K562 (cell line): ENCODE results near the gene ADGRG1. TPM values are rescaled to one million over a fixed set of nuclear protein-coding genes. Genes with fewer than 3 reads are reported as not detected.

Source experiments
- ATAC-seq: fragments of 200-7000 bp; cut with Tn5 transposase; 3 replicates; pipeline ENCODE4 v1.9.1; 2020; ENCODE audit warnings: moderate library complexity
- BruUV-seq: library from RNA; stranded (reverse); fragments of 400-500 nt; replicated peaks from 2 replicates; lab custom pipeline; 2021; lab: Mats Ljungman, UMichigan
- CTCF ChIA-PET: fragments of 300-600 bp; formaldehyde crosslinking; extraction: SDS; loops from one replicate; lab custom pipeline; 2021; ENCODE audit warnings: low intra/inter-chr PET ratio; lab: Yijun Ruan, JAX
- POLR2A ChIA-PET: fragments of 300-600, 350-650 bp; sonication (Branson Sonifier 250); formaldehyde crosslinking; extraction: SDS; loops from one replicate; lab custom pipeline; 2021; ENCODE audit warnings: antibody characterized with exemption, inconsistent platforms; lab: Yijun Ruan, JAX
- DNase-seq, 4 experiments: peaks; one replicate each; pipeline versions ENCODE4 v3.0.0 to v3.0.0-alpha.2; 2011 to 2018; ENCODE audit warnings: low spot score in 3 of 4, mixed read lengths in 3 of 4; ENCODE audit errors: extremely low read depth in 1 of 4
- FAIRE-seq: peaks from 2 replicates; lab custom pipeline; 2011; peaks lifted over from hg19 to GRCh38; lab: Jason Lieb, UNC
- H2AFZ ChIP-seq: 2 replicates; pipeline ENCODE4 v1.6.0; 2011; ENCODE audit warnings: low read depth, low read length, control low read depth, inconsistent platforms
- H3K27ac ChIP-seq: fragments of 200-600 bp; 3 replicates; pipeline ENCODE4 v1.8.0; 2011; ENCODE audit warnings: low read depth, mild to moderate bottlenecking, control low read depth, inconsistent platforms, low read length, moderate library complexity, mixed read lengths; ENCODE audit errors: extremely low read depth
- H3K27me3 ChIP-seq, 2 experiments: fragments of 300-600 bp in 1 of 2; 2 replicates in 1 of 2; 3 replicates in 1 of 2; pipeline versions ENCODE4 v1.6.0 to v1.8.0; 2011; ENCODE audit warnings: inconsistent platforms in 2 of 2, low read length in 2 of 2, mild to moderate bottlenecking in 1 of 2, mixed read lengths in 1 of 2, moderate library complexity in 1 of 2; ENCODE audit not compliant: control insufficient read depth in 2 of 2, insufficient read depth in 2 of 2
- H3K36me3 ChIP-seq: fragments of 300-600 bp; 3 replicates; pipeline ENCODE4 v1.8.0; 2011; ENCODE audit warnings: mild to moderate bottlenecking, low read length, inconsistent platforms; ENCODE audit not compliant: control insufficient read depth, insufficient read depth
- H3K4me1 ChIP-seq, 2 experiments: fragments of 200-600 bp in 1 of 2; replicated peaks in 1 of 2; 2 replicates in 1 of 2; 3 replicates in 1 of 2; pipeline versions ENCODE4 v1.5.1 to v1.8.0; 2011; ENCODE audit warnings: inconsistent platforms in 2 of 2, low read length in 2 of 2, mild to moderate bottlenecking in 1 of 2, mixed read lengths in 1 of 2, moderate library complexity in 1 of 2; ENCODE audit not compliant: control insufficient read depth in 2 of 2, insufficient read depth in 2 of 2
- H3K4me2 ChIP-seq: 2 replicates; pipeline ENCODE4 v1.6.1; 2011; ENCODE audit warnings: low read length, control low read depth, inconsistent platforms, mixed read lengths; ENCODE audit not compliant: insufficient read depth
- H3K4me3 ChIP-seq: fragments of 200-600 bp; sonication (generic), shearing (Covaris generic); 2 replicates; pipeline ENCODE4 v1.5.1; 2016; ENCODE audit warnings: control low read depth, inconsistent platforms
- H3K79me2 ChIP-seq: fragments of 200-600 bp; 3 replicates; pipeline ENCODE4 v1.8.0; 2011; ENCODE audit warnings: low read length, inconsistent platforms; ENCODE audit not compliant: control insufficient read depth, insufficient read depth
- H3K9ac ChIP-seq, 2 experiments: 2 replicates each; pipeline versions ENCODE4 v1.6.0 to v1.6.1; 2011; ENCODE audit warnings: low read depth in 2 of 2, low read length in 2 of 2, control low read depth in 1 of 2, inconsistent platforms in 1 of 2, mild to moderate bottlenecking in 1 of 2, mixed read lengths in 1 of 2; ENCODE audit not compliant: insufficient read depth in 1 of 2
- H3K9me1 ChIP-seq: one replicate; pipeline ENCODE4 v1.6.0; 2011; ENCODE audit warnings: inconsistent platforms, mild to moderate bottlenecking, low read length, moderate library complexity; ENCODE audit not compliant: control insufficient read depth, insufficient read depth
- H3K9me3 ChIP-seq: replicated peaks from 2 replicates; pipeline ENCODE4 v1.5.1; 2011; ENCODE audit warnings: low read depth, low read length, inconsistent platforms; ENCODE audit not compliant: control insufficient read depth, insufficient read depth
- H4K20me1 ChIP-seq: replicated peaks from 2 replicates; pipeline ENCODE4 v1.6.1; 2011; ENCODE audit warnings: low read length, inconsistent platforms, mixed read lengths; ENCODE audit not compliant: control insufficient read depth, insufficient read depth
- ATF7 ChIP-seq: fragments of 450-650 bp; IDR thresholded peaks from 2 replicates; pipeline ENCODE4 v1.7.1; 2014; ENCODE audit warnings: mild to moderate bottlenecking, moderate library complexity
- CHD2 ChIP-seq: IDR thresholded peaks from 2 replicates; pipeline ENCODE4 v1.6.1; 2011; ENCODE audit warnings: low read depth, low read length
- E2F3 ChIP-seq: fragments of 250-450 bp; sonication (Bioruptor Pico); IDR thresholded peaks from 2 replicates; pipeline ENCODE4 v1.4.0; 2020; ENCODE audit warnings: mild to moderate bottlenecking
- ELF4 ChIP-seq: fragments of 450-650 bp; formaldehyde crosslinking; IDR thresholded peaks from 2 replicates; pipeline ENCODE4 v1.4.0; 2022; ENCODE audit warnings: missing genetic modification characterization
- HNRNPK ChIP-seq: fragments of 200-400 bp; formaldehyde crosslinking; IDR thresholded peaks from one replicate; pipeline ENCODE4 v1.6.1; 2018; ENCODE audit warnings: mild to moderate bottlenecking, low read depth, low read length; ENCODE audit not compliant: poor library complexity, severe bottlenecking
- JUN ChIP-seq, 2 experiments: sonication (generic) in 1 of 2; formaldehyde crosslinking in 1 of 2; IDR thresholded peaks; 2 replicates each; pipeline versions ENCODE4 v1.6.1 to v1.8.0; 2012 to 2022; ENCODE audit warnings: borderline replicate concordance in 2 of 2, mild to moderate bottlenecking in 2 of 2, improper control_type of control experiment in 1 of 2, low read depth in 1 of 2, low read length in 1 of 2, missing genetic modification reagents in 1 of 2
- PHF20 ChIP-seq: fragments of 450-650 bp; IDR thresholded peaks from 2 replicates; pipeline ENCODE4 v1.6.1; 2018; ENCODE audit not compliant: partially characterized antibody
- PRMT5 ChIP-seq: sonication (generic); formaldehyde crosslinking; IDR thresholded peaks from 2 replicates; pipeline ENCODE4 v1.5.0; 2020; ENCODE audit warnings: missing genetic modification reagents
- SP1 ChIP-seq: sonication (generic); formaldehyde crosslinking; IDR thresholded peaks from 2 replicates; pipeline ENCODE4 v1.8.1; 2022; ENCODE audit warnings: mild to moderate bottlenecking, missing genetic modification reagents
- SPI1 ChIP-seq: IDR thresholded peaks from 2 replicates; pipeline ENCODE4 v1.6.1; 2011; ENCODE audit warnings: low read depth, low read length, control low read depth, borderline replicate concordance
- STAT5B ChIP-seq: fragments of 250-450 bp; sonication (Bioruptor Pico); IDR thresholded peaks from 2 replicates; pipeline ENCODE4 v1.8.0; 2021; ENCODE audit warnings: mild to moderate bottlenecking, inconsistent platforms
- TCF15 ChIP-seq: fragments of 250-450 bp; sonication (Bioruptor Pico); IDR thresholded peaks from 2 replicates; pipeline ENCODE4 v1.8.0; 2022; ENCODE audit warnings: moderate library complexity, mild to moderate bottlenecking, inconsistent platforms
- TOE1 ChIP-seq, 2 experiments: fragments of 450-650 bp in 1 of 2; sonication (generic) in 1 of 2; formaldehyde crosslinking in 1 of 2; IDR thresholded peaks; 2 replicates each; pipeline versions ENCODE4 v1.7.1 to v1.8.0; 2016 to 2022; ENCODE audit warnings: borderline replicate concordance in 2 of 2, mild to moderate bottlenecking in 2 of 2, antibody characterized with exemption in 1 of 2, inconsistent platforms in 1 of 2, low read depth in 1 of 2, missing genetic modification reagents in 1 of 2, moderate library complexity in 1 of 2
- ZBTB34 ChIP-seq: fragments of 250-450 bp; sonication (Bioruptor Pico); IDR thresholded peaks from 2 replicates; pipeline ENCODE4 v1.8.0; 2021; ENCODE audit warnings: mild to moderate bottlenecking, moderate library complexity
- ZBTB9 ChIP-seq: fragments of 450-650 bp; formaldehyde crosslinking; IDR thresholded peaks from 2 replicates; pipeline ENCODE4 v1.4.0; 2020; ENCODE audit warnings: mild to moderate bottlenecking, moderate library complexity
- ZFPM2 ChIP-seq: fragments of 250-450 bp; sonication (Bioruptor Pico); IDR thresholded peaks from 2 replicates; pipeline ENCODE4 v1.5.1; 2022; ENCODE audit warnings: mild to moderate bottlenecking
- ZNF3 ChIP-seq: fragments of 250-450 bp; sonication (Bioruptor Pico); IDR thresholded peaks from 2 replicates; pipeline ENCODE4 v1.5.0; 2021; ENCODE audit warnings: mild to moderate bottlenecking, moderate library complexity
- ZNF444 ChIP-seq: fragments of 250-450 bp; sonication (Bioruptor Pico); IDR thresholded peaks from 2 replicates; pipeline ENCODE4 v1.4.0; 2020; ENCODE audit warnings: mild to moderate bottlenecking, moderate library complexity
- ZZZ3 ChIP-seq: fragments of 450-650 bp; IDR thresholded peaks from 2 replicates; pipeline ENCODE4 v1.6.1; 2016; ENCODE audit warnings: antibody characterized with exemption, mild to moderate bottlenecking, moderate library complexity
- WGBS: fragments of 100-300 bp; shearing (Covaris generic); methylation state at CpG from one replicate; pipeline ENCODE4 v1.1.6; 2016; ENCODE audit warnings: low coverage, mixed read lengths; ENCODE audit not compliant: insufficient coverage; ENCODE audit errors: missing lambda C conversion rate; 5-methylcytosine and 5-hydroxymethylcytosine counted together
- in situ Hi-C: fragments of 300-500 bp; cut with MboI; formaldehyde crosslinking; loops from 4 replicates; pipeline ENCODE4 v1.15.0; 2018; ENCODE audit warnings: inconsistent platforms, mixed read lengths
- intact Hi-C: fragments of 100-400 bp; cut with micrococcal nuclease; formaldehyde crosslinking; loops from 2 replicates; pipeline ENCODE4 v1.14.2; 2022
- polyA plus RNA-seq, 8 experiments: library from polyadenylated mRNA; depleted of rRNA in 4 of 8; stranded (reverse) in 5 of 8; unstranded in 3 of 8; fragments of >200 nt; fragmentation: Nextera tagmentation in 2 of 8; fragmentation: Illumina TruSeq in 1 of 8; extraction: Ambion mirVana in 2 of 8; extraction: Trizol in 1 of 8; gene quantifications; 2 replicates each; pipeline versions ENCODE4 v1.2.1 to v1.2.3, GENCODE V29; 2011 to 2014; ENCODE audit warnings: inconsistent platforms in 1 of 8, missing spikeins in 1 of 8
- total RNA-seq, 7 experiments: library from RNA; depleted of rRNA in 6 of 7; stranded (reverse); fragments of >200 nt in 6 of 7; fragmentation: Illumina TruSeq in 2 of 7; extraction: Trizol in 2 of 7; gene quantifications; 2 replicates each; pipeline versions ENCODE4 v1.2.1 to v1.2.3, GENCODE V29; 2011 to 2021; ENCODE audit warnings: low replicate concordance in 1 of 7

ADGRG1 gene
- total and polyA plus RNA-seq, 9 of the 15 experiments (the other 6 are each of a cell fraction or from before 2014, with no cell fraction given) = 0.04 to 0.31 (median 0.16) TPM; not detected in 6

GRCh38 chr16:57689762-57690558, 61.5 kb downstream of the ADGRG1 start:
- Histone ChIP-seq H3K9me1 (peaks cover 8% of the 10 kb centered on the region), H3K27ac (peak overlapping the region; percentile 67), H2AFZ (peak overlapping the region; percentile 60), H3K36me3 (no peaks in the 10 kb centered on the region), H4K20me1 (no peaks in the 10 kb centered on the region), H3K4me1 (peaks cover 44 to 54% of the 10 kb centered on the region in 2 experiments), H3K9me3 (no peaks in the 10 kb centered on the region), H3K9ac (peak overlapping the region; percentile 55 to 80), H3K79me2 (no peaks in the 10 kb centered on the region), H3K4me2 (peak overlapping the region; percentile 74), H3K27me3 (no peaks in the 10 kb centered on the region), H3K4me3 (peak overlapping the region; percentile 20; the same call in 1 of the 2 replicates)
- ChIA-PET POLR2A (interaction anchor here (0.6 to 2.2 kb wide), 7 partner anchors 10 to 158 kb away, joined by 3 to 15 read pairs (median 4); no protein-coding TSS in a partner anchor), CTCF (no interaction called here)
- ATAC-seq (peak; percentile 87), DNase-seq (peak; percentile 89 to 98 (median 90)), FAIRE-seq (peak; percentile 100)
- under 1% methylated on average over 13 of the region's 13 CpGs for WGBS
- in situ Hi-C loops (no loop called here), intact Hi-C loops (loop anchor here (1.0 to 5.0 kb wide), 3 partner anchors 14 to 47 kb away; partner anchors contain the start of gene KATNB1)
- BruUV-seq = no TSS peak
- TF ChIP-seq ZNF3 (CRISPR knock-in tag) (no peak), SP1 (CRISPR knock-in tag) (peak; percentile 89), ATF7 (peak; percentile 98), PRMT5 (CRISPR knock-in tag) (no peak), CHD2 (no peak), E2F3 (CRISPR knock-in tag) (no peak), HNRNPK (no peak), TOE1 (IDR thresholded peaks at IDR 0.05; ENCODE audit: borderline replicate concordance) (peak; percentile 74), TOE1 (CRISPR knock-in tag; IDR thresholded peaks at IDR 0.05; ENCODE audit: borderline replicate concordance, low read depth) (no peak), ZFPM2 (CRISPR knock-in tag) (no peak), ELF4 (peak; percentile 82; the same call in 1 of the 2 replicates), PHF20 (peak; percentile 58), STAT5B (CRISPR knock-in tag) (no peak), ZBTB34 (peak; percentile 57; the same call in 1 of the 2 replicates), TCF15 (CRISPR knock-in tag) (no peak), JUN (IDR thresholded peaks at IDR 0.05; ENCODE audit: borderline replicate concordance, low read depth, low read length) (peak; percentile 87), JUN (CRISPR knock-in tag; IDR thresholded peaks at IDR 0.05; ENCODE audit: borderline replicate concordance) (no peak; the same call in 1 of the 2 replicates), SPI1 (peak; percentile 14; the same call in 1 of the 2 replicates), ZNF444 (CRISPR knock-in tag) (no peak), ZZZ3 (no peak), ZBTB9 (CRISPR knock-in tag) (peak; percentile 96)
